Lower leg skin (tissue), 3 donors: ENCODE data around the gene CIAO1.

Experiments
- CTCF ChIP-seq, 3 donors: fragments of 450-650 bp; IDR thresholded peaks; one replicate each; pipeline ENCODE4 v1.5.1; 2016; ENCODE audit warnings: antibody characterized with exemption in 3 of 3, mild to moderate bottlenecking in 3 of 3, moderate library complexity in 2 of 3
- POLR2A ChIP-seq, 2 donors: fragments of 450-650 bp; IDR thresholded peaks; one replicate each; pipeline ENCODE4 v1.6.1; 2016 to 2017; ENCODE audit warnings: antibody characterized with exemption in 2 of 2, mild to moderate bottlenecking in 1 of 2, moderate library complexity in 1 of 2

DNA sequence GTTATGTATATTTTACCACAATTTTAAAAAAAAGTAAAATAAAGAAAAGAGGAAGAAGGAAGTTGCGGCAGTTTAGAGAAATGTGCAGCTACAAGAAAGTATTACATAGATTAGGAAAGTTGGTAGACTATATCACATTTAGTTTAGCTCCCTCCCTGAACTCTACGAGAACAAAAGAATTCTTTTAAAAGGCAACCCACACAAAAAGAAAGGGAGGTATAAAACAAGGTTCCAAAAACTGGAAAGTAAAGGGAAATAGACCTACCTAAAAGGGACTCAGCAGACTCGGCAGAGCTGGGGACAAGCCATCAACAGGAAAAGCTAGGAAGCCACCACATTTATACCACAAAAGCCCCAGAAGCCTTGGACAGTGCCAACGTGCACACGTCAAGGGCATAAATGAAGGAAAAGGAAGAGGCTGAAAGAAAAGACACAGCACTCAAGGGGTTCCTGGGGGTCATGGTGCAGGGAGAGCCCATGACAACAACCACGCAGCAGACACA lies 9.4 kb upstream of the CIAO1 start:
- TF ChIP-seq CTCF (IDR thresholded peaks at IDR 0.05) (no peak), POLR2A (IDR thresholded peaks at IDR 0.05) (no peak)
